ENCODE measurements around the gene LAG3. TPM values are rescaled to one million over a fixed set of nuclear protein-coding genes. Genes with fewer than 3 reads are reported as not detected.

LAG3 gene
- total and polyA plus RNA-seq, 2 experiments from 2014 or later: 3.7 to 4.7 TPM

DNA sequence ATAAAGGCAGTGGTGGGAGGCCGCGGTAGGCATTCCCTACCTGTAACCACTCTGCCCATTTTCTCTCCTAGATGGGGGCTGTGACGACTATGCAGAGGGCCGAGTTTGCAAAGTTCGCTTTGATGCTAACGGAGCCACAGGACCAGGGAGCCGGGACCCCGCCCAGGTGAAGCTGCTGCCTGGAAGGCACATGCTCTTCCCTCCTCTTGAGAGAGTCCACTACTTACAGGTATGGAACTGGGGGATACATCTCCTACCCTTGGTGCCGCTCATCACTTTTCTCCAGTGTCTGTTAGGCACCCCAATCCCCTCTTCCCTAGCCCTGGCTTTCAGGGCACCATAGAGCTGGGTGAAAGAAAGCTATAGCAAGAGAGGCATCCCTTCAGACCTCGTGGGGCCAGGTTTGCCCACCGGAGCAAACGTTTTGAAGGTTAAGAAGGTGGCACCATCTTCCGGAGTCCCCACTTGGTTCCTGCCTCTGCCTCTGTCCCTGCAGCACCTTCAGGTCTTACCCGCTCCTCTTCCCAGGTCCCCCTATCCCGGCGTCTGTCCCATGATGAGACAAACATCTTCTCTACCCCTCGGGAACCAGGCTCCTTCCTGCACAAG lies 53.9 kb downstream of the LAG3 start (continued):
- TF ChIP-seq JUNB (IDR thresholded peaks at IDR 0.05; ENCODE audit: unreplicated experiment) (no peak), ZNF114 (CRISPR knock-in tag; IDR thresholded peaks at IDR 0.05) (no peak)

DNA sequence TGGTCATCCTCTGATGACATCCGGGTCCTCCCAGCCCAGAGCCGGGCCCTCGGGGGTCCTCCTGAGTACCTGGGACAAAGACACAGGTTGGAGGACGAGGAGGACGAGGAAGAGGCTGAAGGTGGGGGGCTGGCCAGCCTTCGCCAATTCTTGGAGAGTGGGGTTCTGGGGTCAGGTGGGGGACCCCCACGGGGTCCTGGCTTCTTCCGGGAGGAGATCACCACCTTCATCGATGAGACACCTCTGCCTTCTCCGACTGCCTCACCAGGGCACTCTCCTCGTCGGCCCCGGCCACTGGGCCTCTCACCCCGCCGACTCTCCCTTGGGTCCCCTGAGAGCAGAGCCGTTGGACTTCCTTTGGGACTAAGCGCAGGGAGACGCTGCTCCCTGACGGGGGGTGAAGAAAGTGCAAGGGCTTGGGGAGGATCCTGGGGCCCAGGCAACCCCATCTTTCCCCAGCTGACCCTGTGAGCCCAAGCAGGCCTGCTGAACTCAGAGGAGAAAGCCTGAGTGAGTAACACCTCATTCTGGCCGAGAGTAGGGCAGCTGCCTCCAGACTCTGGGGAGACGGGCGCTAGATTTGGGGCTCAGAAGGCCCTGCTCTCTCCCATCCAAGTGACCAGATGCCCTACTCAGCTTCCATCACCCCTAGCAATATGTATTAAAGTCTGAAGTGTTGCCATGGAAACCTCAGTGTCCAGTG lies 54.6 kb downstream of the LAG3 start:
- Mint-ChIP-seq H3K4me1 (peaks cover 52% of the 10 kb centered on the region), H3K9me3 (no peaks in the 10 kb centered on the region), H3K27ac (peak overlapping the region; percentile 38; the same call in 1 of the 2 replicates), H3K36me3 (ENCODE audit: low read depth) (peaks cover 27% of the 10 kb centered on the region), H3K27me3 (ENCODE audit: insufficient read depth, low read depth, poor library complexity) (peaks cover 23% of the 10 kb centered on the region), H3K4me3 (peak overlapping the region; percentile 64)
- peak overlapping the region; percentile 63 for H3K4me2 ChIP-seq
- no peaks in the 10 kb centered on the region for H3K9me2 ChIP-seq (ENCODE audit: insufficient read depth)
- peaks cover 9% of the 10 kb centered on the region for H3K79me2 ChIP-seq (replicated peaks; ENCODE audit: insufficient read depth)
- peaks cover 16% of the 10 kb centered on the region for H3F3A ChIP-seq (replicated peaks; ENCODE audit: low read depth)
- no peaks in the 10 kb centered on the region for H4K20me1 ChIP-seq (replicated peaks; ENCODE audit: insufficient read depth)
- peaks cover 40% of the 10 kb centered on the region for H3K4me1 ChIP-seq (ENCODE audit: insufficient read depth)
- peak overlapping the region; percentile 39 for H3K4me3 ChIP-seq
- peaks cover 45% of the 10 kb centered on the region for H3K27me3 ChIP-seq (ENCODE audit: insufficient read depth)
- no peak for DNase-seq (ENCODE audit: low spot score)
- H2AFZ ChIP-seq: no peak overlapping the region
- ATAC-seq: no peak
- TF ChIP-seq, protein P1, sequence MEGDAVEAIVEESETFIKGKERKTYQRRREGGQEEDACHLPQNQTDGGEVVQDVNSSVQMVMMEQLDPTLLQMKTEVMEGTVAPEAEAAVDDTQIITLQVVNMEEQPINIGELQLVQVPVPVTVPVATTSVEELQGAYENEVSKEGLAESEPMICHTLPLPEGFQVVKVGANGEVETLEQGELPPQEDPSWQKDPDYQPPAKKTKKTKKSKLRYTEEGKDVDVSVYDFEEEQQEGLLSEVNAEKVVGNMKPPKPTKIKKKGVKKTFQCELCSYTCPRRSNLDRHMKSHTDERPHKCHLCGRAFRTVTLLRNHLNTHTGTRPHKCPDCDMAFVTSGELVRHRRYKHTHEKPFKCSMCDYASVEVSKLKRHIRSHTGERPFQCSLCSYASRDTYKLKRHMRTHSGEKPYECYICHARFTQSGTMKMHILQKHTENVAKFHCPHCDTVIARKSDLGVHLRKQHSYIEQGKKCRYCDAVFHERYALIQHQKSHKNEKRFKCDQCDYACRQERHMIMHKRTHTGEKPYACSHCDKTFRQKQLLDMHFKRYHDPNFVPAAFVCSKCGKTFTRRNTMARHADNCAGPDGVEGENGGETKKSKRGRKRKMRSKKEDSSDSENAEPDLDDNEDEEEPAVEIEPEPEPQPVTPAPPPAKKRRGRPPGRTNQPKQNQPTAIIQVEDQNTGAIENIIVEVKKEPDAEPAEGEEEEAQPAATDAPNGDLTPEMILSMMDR (conservative IDR thresholded peaks at IDR 0.05; ENCODE audit: low read depth in 2 of 2): peak; percentile 5 to 20; a peak in 1 of 4 replicates
- TF ChIP-seq, protein P2, sequence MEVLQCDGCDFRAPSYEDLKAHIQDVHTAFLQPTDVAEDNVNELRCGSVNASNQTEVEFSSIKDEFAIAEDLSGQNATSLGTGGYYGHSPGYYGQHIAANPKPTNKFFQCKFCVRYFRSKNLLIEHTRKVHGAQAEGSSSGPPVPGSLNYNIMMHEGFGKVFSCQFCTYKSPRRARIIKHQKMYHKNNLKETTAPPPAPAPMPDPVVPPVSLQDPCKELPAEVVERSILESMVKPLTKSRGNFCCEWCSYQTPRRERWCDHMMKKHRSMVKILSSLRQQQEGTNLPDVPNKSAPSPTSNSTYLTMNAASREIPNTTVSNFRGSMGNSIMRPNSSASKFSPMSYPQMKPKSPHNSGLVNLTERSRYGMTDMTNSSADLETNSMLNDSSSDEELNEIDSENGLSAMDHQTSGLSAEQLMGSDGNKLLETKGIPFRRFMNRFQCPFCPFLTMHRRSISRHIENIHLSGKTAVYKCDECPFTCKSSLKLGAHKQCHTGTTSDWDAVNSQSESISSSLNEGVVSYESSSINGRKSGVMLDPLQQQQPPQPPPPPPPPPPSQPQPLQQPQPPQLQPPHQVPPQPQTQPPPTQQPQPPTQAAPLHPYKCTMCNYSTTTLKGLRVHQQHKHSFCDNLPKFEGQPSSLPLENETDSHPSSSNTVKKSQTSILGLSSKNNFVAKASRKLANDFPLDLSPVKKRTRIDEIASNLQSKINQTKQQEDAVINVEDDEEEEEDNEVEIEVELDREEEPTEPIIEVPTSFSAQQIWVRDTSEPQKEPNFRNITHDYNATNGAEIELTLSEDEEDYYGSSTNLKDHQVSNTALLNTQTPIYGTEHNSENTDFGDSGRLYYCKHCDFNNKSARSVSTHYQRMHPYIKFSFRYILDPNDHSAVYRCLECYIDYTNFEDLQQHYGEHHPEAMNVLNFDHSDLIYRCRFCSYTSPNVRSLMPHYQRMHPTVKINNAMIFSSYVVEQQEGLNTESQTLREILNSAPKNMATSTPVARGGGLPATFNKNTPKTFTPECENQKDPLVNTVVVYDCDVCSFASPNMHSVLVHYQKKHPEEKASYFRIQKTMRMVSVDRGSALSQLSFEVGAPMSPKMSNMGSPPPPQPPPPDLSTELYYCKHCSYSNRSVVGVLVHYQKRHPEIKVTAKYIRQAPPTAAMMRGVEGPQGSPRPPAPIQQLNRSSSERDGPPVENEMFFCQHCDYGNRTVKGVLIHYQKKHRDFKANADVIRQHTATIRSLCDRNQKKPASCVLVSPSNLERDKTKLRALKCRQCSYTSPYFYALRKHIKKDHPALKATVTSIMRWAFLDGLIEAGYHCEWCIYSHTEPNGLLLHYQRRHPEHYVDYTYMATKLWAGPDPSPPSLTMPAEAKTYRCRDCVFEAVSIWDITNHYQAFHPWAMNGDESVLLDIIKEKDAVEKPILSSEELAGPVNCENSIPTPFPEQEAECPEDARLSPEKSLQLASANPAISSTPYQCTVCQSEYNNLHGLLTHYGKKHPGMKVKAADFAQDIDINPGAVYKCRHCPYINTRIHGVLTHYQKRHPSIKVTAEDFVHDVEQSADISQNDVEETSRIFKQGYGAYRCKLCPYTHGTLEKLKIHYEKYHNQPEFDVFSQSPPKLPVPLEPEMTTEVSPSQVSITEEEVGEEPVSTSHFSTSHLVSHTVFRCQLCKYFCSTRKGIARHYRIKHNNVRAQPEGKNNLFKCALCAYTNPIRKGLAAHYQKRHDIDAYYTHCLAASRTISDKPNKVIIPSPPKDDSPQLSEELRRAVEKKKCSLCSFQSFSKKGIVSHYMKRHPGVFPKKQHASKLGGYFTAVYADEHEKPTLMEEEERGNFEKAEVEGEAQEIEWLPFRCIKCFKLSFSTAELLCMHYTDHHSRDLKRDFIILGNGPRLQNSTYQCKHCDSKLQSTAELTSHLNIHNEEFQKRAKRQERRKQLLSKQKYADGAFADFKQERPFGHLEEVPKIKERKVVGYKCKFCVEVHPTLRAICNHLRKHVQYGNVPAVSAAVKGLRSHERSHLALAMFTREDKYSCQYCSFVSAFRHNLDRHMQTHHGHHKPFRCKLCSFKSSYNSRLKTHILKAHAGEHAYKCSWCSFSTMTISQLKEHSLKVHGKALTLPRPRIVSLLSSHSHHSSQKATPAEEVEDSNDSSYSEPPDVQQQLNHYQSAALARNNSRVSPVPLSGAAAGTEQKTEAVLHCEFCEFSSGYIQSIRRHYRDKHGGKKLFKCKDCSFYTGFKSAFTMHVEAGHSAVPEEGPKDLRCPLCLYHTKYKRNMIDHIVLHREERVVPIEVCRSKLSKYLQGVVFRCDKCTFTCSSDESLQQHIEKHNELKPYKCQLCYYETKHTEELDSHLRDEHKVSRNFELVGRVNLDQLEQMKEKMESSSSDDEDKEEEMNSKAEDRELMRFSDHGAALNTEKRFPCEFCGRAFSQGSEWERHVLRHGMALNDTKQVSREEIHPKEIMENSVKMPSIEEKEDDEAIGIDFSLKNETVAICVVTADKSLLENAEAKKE (CRISPR knock-in tag; IDR thresholded peaks at IDR 0.05): no peak
- peaks cover 3% of the 10 kb centered on the region; the same call in 1 of the 2 replicates for H3K36me3 ChIP-seq (ENCODE audit: insufficient read depth)
- no peak overlapping the region for H3K27ac ChIP-seq (ENCODE audit: low read depth)
